Measurements from ENCODE around the gene YARS2.

The YARS2 gene

DNA sequence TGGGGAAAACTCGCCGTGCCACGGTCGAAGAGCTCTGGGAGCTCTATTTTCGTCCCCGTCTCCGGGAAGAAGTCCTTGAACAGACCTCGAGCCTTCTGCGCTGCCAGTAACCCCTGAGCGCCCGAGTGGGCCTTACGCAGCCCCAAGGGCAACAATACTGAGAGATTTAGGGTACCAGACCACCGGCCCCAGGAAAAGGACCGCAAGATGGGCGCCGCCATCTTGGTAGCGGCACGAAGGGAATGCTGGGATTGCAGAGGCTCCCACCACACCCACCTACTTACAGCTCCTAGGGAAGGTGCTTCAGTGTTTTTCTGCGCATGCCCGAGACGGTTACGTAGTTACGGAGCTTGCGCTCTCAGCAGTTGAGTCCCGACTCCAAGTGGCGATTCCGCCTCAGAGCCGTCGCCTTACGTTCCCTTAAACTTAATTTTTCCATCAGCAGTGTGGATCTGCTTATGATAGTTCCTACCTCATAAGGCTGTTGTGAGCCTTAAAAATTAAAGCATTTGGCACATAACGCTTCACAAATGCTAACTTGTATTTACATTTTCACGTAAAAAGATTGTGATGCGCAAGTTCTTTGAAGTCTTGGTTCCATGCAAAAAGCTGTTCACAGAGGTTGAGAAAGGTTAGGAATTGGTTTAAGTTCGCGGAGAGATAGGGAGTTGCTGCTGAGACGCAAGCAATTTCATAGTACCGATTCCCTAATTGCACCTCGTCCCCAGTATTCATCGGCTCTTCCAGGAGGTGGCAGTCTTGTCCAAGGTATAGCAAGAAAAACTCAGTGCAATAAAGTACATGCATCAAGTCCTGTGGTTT is at the start of gene YARS2:
YARS2 (minus strand) TSS at position 244 of the 822 bp plus-strand sequence; CDS start at position 221, 23 bp downstream.
- DNase-seq = peak; percentile 86
- Mint-ChIP-seq H3K4me3 (peak within 1 kb of the TSS; percentile 94), H3K27me3 (no peaks in the 10 kb centered on the region), H3K4me1 (ENCODE audit: low read depth) (peaks cover 26% of the 10 kb centered on the region), H3K9me3 (no peaks in the 10 kb centered on the region), H3K27ac (peak within 1 kb of the TSS; percentile 96), H3K36me3 (ENCODE audit: low read depth) (peaks cover 47% of the 10 kb centered on the region)

- no peaks in the 10 kb centered on the region for H3K27me3 Mint-ChIP-seq
- peaks cover 17% of the 10 kb centered on the region for H3K9me3 Mint-ChIP-seq
- H3K27ac Mint-ChIP-seq = no peak overlapping the region
- no peak overlapping the region for H3K4me3 Mint-ChIP-seq
- H3K36me3 Mint-ChIP-seq (ENCODE audit: low read depth) = no peaks in the 10 kb centered on the region
- DNase-seq = no peak
- H3K4me1 Mint-ChIP-seq (ENCODE audit: low read depth) = no peaks in the 10 kb centered on the region
These were observed 48.6 kb upstream of the YARS2 start for GRCh38 chr12:32804301-32804700.

DNA sequence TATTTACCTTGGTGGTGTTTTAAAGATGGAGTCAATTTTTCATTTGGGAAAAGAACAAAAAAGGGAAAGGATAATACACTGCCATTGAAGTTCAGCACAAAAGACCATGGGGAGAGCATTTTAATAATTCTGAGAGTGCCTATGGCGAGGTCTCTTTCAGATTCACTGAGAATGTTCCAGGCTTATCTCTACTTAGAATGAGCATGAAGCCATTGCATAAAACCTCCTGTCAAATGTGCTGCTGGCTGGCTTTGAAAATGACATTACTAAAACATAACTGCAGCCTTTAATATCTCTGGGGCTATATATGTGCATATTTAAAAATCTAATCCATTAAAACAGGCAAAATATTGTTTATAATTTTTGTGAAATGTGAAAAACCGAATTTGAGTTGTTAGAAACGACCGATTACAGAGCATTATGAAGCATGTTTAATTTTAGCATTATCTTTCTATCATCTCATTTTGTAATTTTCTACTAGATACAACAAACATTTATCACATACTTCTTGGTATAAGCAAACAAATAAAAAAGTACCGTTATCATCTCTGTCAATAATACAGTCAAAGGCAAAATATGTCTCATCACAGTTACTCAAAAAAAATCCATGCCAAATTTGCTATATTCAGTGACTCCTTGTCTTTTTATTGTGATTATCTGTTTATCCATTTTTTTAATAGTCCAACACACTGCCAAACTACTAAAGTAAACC is 45.7 kb upstream of the YARS2 start:
- Mint-ChIP-seq H3K4me3 (no peak overlapping the region), H3K27ac (no peak overlapping the region), H3K36me3 (ENCODE audit: low read depth) (no peaks in the 10 kb centered on the region), H3K4me1 (ENCODE audit: low read depth) (no peaks in the 10 kb centered on the region), H3K9me3 (peaks cover 2% of the 10 kb centered on the region), H3K27me3 (peaks cover 8% of the 10 kb centered on the region)
- no peak for DNase-seq

GRCh38 chr12:32794281-32794680 is 38.6 kb upstream of the YARS2 start:
- Mint-ChIP-seq H3K36me3 (ENCODE audit: low read depth) (no peaks in the 10 kb centered on the region), H3K27me3 (peaks cover 12% of the 10 kb centered on the region), H3K4me3 (no peak overlapping the region), H3K4me1 (ENCODE audit: low read depth) (no peaks in the 10 kb centered on the region), H3K27ac (no peak overlapping the region), H3K9me3 (no peaks in the 10 kb centered on the region)
- no peak for DNase-seq

- no peaks in the 10 kb centered on the region for H3K36me3 Mint-ChIP-seq (ENCODE audit: low read depth)
- no peak overlapping the region for H3K27ac Mint-ChIP-seq
- no peaks in the 10 kb centered on the region for H3K4me1 Mint-ChIP-seq (ENCODE audit: low read depth)
- no peaks in the 10 kb centered on the region for H3K9me3 Mint-ChIP-seq
- DNase-seq = no peak
- no peak overlapping the region for H3K4me3 Mint-ChIP-seq
- H3K27me3 Mint-ChIP-seq = peaks cover 4% of the 10 kb centered on the region
These were observed 34.2 kb upstream of the YARS2 start for GRCh38 chr12:32789916-32790315.

DNA sequence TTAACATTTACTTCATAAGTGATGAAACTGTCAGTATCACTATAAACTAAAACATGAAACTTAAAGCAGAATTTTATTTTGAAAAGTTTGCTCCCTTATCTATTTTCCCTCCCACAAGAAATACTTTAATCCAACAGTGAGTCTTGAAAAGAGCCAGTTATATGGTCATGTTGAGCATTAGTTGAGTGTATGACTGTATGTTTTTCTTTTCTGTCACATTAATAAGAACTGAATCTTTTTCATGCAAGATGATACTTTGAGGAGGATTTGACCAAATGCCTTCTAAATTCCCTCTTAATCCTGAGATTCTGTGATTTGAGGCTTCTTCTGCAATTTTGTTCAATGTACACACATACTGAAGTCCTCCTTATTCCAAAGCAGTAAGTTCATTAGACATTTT is 33.7 kb upstream of the YARS2 start:
- H3K9me3 Mint-ChIP-seq = no peaks in the 10 kb centered on the region
- H3K27me3 Mint-ChIP-seq = peaks cover 6% of the 10 kb centered on the region
- DNase-seq = no peak
- no peak overlapping the region for H3K27ac Mint-ChIP-seq
- H3K4me1 Mint-ChIP-seq (ENCODE audit: low read depth) = no peaks in the 10 kb centered on the region
- H3K36me3 Mint-ChIP-seq (ENCODE audit: low read depth) = no peaks in the 10 kb centered on the region
- H3K4me3 Mint-ChIP-seq = no peak overlapping the region

DNA sequence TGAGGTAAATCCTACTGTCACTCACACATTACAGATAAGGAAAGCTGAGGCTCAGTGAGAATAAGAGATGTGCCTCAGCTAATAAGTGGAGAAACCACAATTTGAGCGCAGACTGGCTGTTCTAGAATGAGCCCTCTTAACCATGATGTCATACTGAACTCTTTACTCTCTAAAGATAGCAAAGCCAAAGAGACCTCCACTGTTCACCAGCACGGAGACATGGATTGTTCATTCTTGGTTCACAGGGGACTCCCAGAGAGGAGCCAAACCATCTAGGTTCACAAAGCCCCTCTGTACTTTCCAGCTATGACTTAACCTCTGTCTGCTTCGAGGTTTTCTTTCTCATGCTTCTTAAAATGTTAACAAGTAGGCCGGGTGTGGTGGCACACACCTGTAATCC is 32.7 kb upstream of the YARS2 start:
- Mint-ChIP-seq H3K9me3 (no peaks in the 10 kb centered on the region), H3K27ac (no peak overlapping the region), H3K4me3 (no peak overlapping the region), H3K27me3 (peaks cover 14% of the 10 kb centered on the region), H3K36me3 (ENCODE audit: low read depth) (no peaks in the 10 kb centered on the region), H3K4me1 (ENCODE audit: low read depth) (no peaks in the 10 kb centered on the region)
- DNase-seq = no peak

- Mint-ChIP-seq H3K4me3 (no peak overlapping the region), H3K9me3 (no peaks in the 10 kb centered on the region)
These were observed 29.9 kb upstream of the YARS2 start for GRCh38 chr12:32785557-32785956.

GRCh38 chr12:32783029-32783428 is 27.3 kb upstream of the YARS2 start:
- H3K4me3 Mint-ChIP-seq = no peak overlapping the region

More at GRCh38 chr12:32785557-32785956, 29.9 kb upstream of the YARS2 start:
- Mint-ChIP-seq H3K27ac (no peak overlapping the region), H3K27me3 (peaks cover 14% of the 10 kb centered on the region), H3K36me3 (ENCODE audit: low read depth) (no peaks in the 10 kb centered on the region), H3K4me1 (ENCODE audit: low read depth) (no peaks in the 10 kb centered on the region)
- DNase-seq = no peak

DNA sequence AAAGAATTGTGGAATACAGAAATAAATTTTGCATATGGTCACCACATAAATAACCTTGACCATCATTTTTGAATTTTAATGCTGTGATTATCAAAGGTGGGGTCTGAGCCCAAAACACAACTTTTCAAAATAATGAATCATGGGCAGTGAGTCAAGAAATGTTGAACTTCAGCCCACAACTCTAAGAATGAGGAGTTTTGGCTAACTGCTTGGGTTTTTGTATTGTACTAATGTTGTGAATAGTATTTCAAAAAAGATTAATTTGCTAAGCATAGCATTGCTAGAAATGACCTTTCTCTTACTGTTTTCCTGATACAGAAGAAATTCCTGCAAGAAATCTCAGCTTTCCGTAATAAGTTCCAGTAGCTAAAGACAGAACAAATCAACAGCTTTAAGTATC is 24.4 kb upstream of the YARS2 start:
- H3K4me3 Mint-ChIP-seq = no peak overlapping the region
- DNase-seq = no peak
- no peak overlapping the region for H3K27ac Mint-ChIP-seq
- H3K4me1 Mint-ChIP-seq (ENCODE audit: low read depth) = no peaks in the 10 kb centered on the region
- H3K9me3 Mint-ChIP-seq = no peaks in the 10 kb centered on the region
- no peaks in the 10 kb centered on the region for H3K36me3 Mint-ChIP-seq (ENCODE audit: low read depth)
- peaks cover 37% of the 10 kb centered on the region for H3K27me3 Mint-ChIP-seq

More at GRCh38 chr12:32783029-32783428, 27.3 kb upstream of the YARS2 start:
- DNase-seq = no peak
- H3K27me3 Mint-ChIP-seq = peaks cover 28% of the 10 kb centered on the region
- H3K4me1 Mint-ChIP-seq (ENCODE audit: low read depth) = no peaks in the 10 kb centered on the region
- H3K27ac Mint-ChIP-seq = no peak overlapping the region
- no peaks in the 10 kb centered on the region for H3K36me3 Mint-ChIP-seq (ENCODE audit: low read depth)
- H3K9me3 Mint-ChIP-seq = no peaks in the 10 kb centered on the region

GRCh38 chr12:32777691-32778175 is 22.0 kb upstream of the YARS2 start:
- Mint-ChIP-seq H3K27me3 (peaks cover 26% of the 10 kb centered on the region), H3K4me3 (no peak overlapping the region), H3K27ac (no peak overlapping the region), H3K9me3 (no peaks in the 10 kb centered on the region), H3K36me3 (ENCODE audit: low read depth) (no peaks in the 10 kb centered on the region), H3K4me1 (ENCODE audit: low read depth) (no peaks in the 10 kb centered on the region)
- no peak for DNase-seq

GRCh38 chr12:32777159-32777558 is 21.5 kb upstream of the YARS2 start:
- Mint-ChIP-seq H3K4me3 (no peak overlapping the region), H3K27me3 (peaks cover 26% of the 10 kb centered on the region), H3K9me3 (no peaks in the 10 kb centered on the region), H3K4me1 (ENCODE audit: low read depth) (no peaks in the 10 kb centered on the region), H3K36me3 (ENCODE audit: low read depth) (no peaks in the 10 kb centered on the region), H3K27ac (no peak overlapping the region)
- no peak for DNase-seq

DNA sequence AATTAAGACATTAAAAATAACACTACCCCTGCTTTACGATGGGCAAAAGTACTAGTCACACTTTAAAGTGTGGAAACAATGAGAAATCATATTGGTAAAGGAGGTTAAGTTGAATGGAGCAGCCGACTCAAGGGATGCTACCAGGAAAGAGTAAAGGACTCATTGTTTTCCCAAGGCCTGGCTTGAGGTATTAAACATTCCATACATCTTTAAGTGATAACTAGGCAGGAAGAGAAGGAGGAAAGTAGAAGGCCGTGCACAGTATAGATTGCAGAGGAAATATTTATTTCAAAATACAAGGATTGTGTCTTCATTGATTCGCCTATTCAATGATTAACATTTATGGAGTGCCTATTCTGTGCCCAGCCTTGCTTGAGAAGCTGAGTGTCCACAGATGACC is 20.6 kb upstream of the YARS2 start:
- H3K27ac Mint-ChIP-seq = no peak overlapping the region
- peaks cover 26% of the 10 kb centered on the region for H3K27me3 Mint-ChIP-seq
- no peak for DNase-seq
- no peaks in the 10 kb centered on the region for H3K36me3 Mint-ChIP-seq (ENCODE audit: low read depth)
- no peak overlapping the region for H3K4me3 Mint-ChIP-seq
- H3K9me3 Mint-ChIP-seq = no peaks in the 10 kb centered on the region
- no peaks in the 10 kb centered on the region for H3K4me1 Mint-ChIP-seq (ENCODE audit: low read depth)

DNA sequence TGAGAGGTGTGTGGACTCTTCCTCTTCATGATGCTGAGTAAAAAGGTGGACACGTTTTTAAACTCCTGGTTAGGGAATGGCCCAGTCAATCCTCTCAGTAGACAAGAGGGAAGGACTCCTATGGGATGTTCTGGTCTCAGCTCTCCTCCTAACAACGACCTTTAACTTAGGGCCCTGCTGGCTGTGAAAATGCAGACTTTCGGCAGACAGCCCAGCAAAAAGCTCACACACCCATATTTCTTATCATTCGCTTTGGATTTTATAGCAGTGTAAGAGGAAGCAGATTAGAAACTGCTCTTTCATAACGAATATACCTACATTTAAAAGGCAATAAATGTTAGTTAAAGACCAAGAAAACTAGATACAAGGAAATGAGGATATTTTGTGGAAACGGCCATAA is 18.0 kb upstream of the YARS2 start:
- Mint-ChIP-seq H3K27ac (no peak overlapping the region), H3K4me1 (ENCODE audit: low read depth) (no peaks in the 10 kb centered on the region), H3K36me3 (ENCODE audit: low read depth) (no peaks in the 10 kb centered on the region), H3K9me3 (no peaks in the 10 kb centered on the region), H3K27me3 (peaks cover 15% of the 10 kb centered on the region), H3K4me3 (no peak overlapping the region)
- DNase-seq = no peak

DNA sequence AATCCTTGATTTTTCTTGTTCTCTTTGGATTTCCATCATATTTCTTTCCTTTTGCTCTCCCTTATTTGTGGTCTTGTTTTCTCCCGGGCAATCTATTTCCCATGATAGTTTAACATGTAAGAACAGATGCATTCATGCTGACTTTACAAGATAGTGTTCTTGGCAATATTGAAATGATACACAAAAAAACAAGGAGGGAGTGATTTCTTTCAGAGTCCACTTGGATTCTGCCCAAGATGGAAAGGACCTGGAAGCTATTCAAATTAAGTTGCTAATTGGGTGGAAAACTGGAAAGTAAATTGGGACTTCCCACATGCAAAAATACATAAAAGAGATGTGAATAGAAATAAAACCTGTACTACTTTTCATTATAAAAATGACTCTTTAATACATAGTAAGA is 14.4 kb upstream of the YARS2 start:
- no peak for DNase-seq
- Mint-ChIP-seq H3K27me3 (peaks cover 10% of the 10 kb centered on the region), H3K9me3 (no peaks in the 10 kb centered on the region), H3K36me3 (ENCODE audit: low read depth) (no peaks in the 10 kb centered on the region), H3K4me3 (no peak overlapping the region), H3K27ac (no peak overlapping the region), H3K4me1 (ENCODE audit: low read depth) (no peaks in the 10 kb centered on the region)
